ENCODE measurements around the gene NSD2.

GRCh38 chr4:1922821-1923220 is 51.6 kb downstream of the NSD2 start:
- TF ChIP-seq EZH2 (IDR thresholded peaks at IDR 0.05), result no peak
- no peak for TF ChIP-seq POLR2AphosphoS5 (IDR thresholded peaks at IDR 0.05; ENCODE audit: borderline replicate concordance, low read depth, low read length)
